Astrocyte (in vitro differentiated cells and primary cell): Measurements from ENCODE around the gene CTSG. TPM values are rescaled to one million over a fixed set of nuclear protein-coding genes. Genes with fewer than 3 reads are reported as not detected.
A peak's percentile ranks its signal among the peaks of the same experiment; 100 is the strongest.
"Not testable (repeated sequence)": the region's sequence is repeated elsewhere in the genome, so short reads cannot be mapped to it uniquely, and the experiment has no call there.

ENCODE experiments used
- DNase-seq: peaks from one replicate; pipeline ENCODE4 v3.0.0-alpha.2; 2010; ENCODE audit warnings: low read depth
- FAIRE-seq: peaks from 2 replicates; lab custom pipeline; 2011; peaks lifted over from hg19 to GRCh38; lab: Jason Lieb, UNC
- H2AFZ ChIP-seq: 2 replicates; pipeline ENCODE4 v1.6.0; 2012; ENCODE audit warnings: low read depth, low read length, inconsistent platforms
- H3K27ac ChIP-seq: 2 replicates; pipeline ENCODE4 v1.5.1; 2011; ENCODE audit warnings: low read depth, low read length, inconsistent platforms
- H3K27me3 ChIP-seq: 2 replicates; pipeline ENCODE4 v1.6.0; 2011; ENCODE audit warnings: low read length, inconsistent platforms; ENCODE audit not compliant: insufficient read depth
- H3K36me3 ChIP-seq: 2 replicates; pipeline ENCODE4 v1.5.1; 2011; ENCODE audit warnings: low read length, inconsistent platforms; ENCODE audit not compliant: insufficient read depth
- H3K4me1 ChIP-seq: 2 replicates; pipeline ENCODE4 v1.5.1; 2011; ENCODE audit warnings: low read length, inconsistent platforms; ENCODE audit not compliant: insufficient read depth
- H3K4me2 ChIP-seq: 2 replicates; pipeline ENCODE4 v1.6.0; 2012; ENCODE audit warnings: low read length, inconsistent platforms
- H3K4me3 ChIP-seq: 2 replicates; pipeline ENCODE4 v1.5.1; 2011; ENCODE audit warnings: low read depth, mild to moderate bottlenecking, low read length, inconsistent platforms; ENCODE audit not compliant: insufficient read depth
- H3K79me2 ChIP-seq: 2 replicates; pipeline ENCODE4 v1.6.0; 2012; ENCODE audit warnings: mild to moderate bottlenecking, low read length, inconsistent platforms; ENCODE audit not compliant: insufficient read depth
- H3K9ac ChIP-seq: 2 replicates; pipeline ENCODE4 v1.6.0; 2012; ENCODE audit warnings: mild to moderate bottlenecking, low read length, inconsistent platforms
- H3K9me3 ChIP-seq: 2 replicates; pipeline ENCODE4 v1.5.1; 2012; ENCODE audit warnings: low read depth, mild to moderate bottlenecking, low read length, inconsistent platforms; ENCODE audit not compliant: insufficient read depth
- H4K20me1 ChIP-seq: 2 replicates; pipeline ENCODE4 v1.6.0; 2012; ENCODE audit warnings: low read length, inconsistent platforms; ENCODE audit not compliant: insufficient read depth
- H3K27ac Mint-ChIP-seq: one replicate; pipeline ENCODE4 v1.8.0; 2021; ENCODE audit warnings: mild to moderate bottlenecking, mixed read lengths; ENCODE audit not compliant: unreplicated experiment
- H3K27me3 Mint-ChIP-seq: one replicate; pipeline ENCODE4 v1.8.0; 2021; ENCODE audit warnings: low read depth, mixed read lengths; ENCODE audit not compliant: unreplicated experiment
- H3K36me3 Mint-ChIP-seq: one replicate; pipeline ENCODE4 v1.8.0; 2021; ENCODE audit warnings: low read depth, mixed read lengths; ENCODE audit not compliant: unreplicated experiment
- H3K4me1 Mint-ChIP-seq: one replicate; pipeline ENCODE4 v1.8.0; 2021; ENCODE audit warnings: low read depth, mixed read lengths; ENCODE audit not compliant: unreplicated experiment
- H3K4me3 Mint-ChIP-seq: one replicate; pipeline ENCODE4 v1.8.0; 2021; ENCODE audit warnings: mild to moderate bottlenecking, moderate library complexity, mixed read lengths; ENCODE audit not compliant: unreplicated experiment
- H3K9me3 Mint-ChIP-seq: one replicate; pipeline ENCODE4 v1.8.0; 2021; ENCODE audit warnings: mild to moderate bottlenecking, mixed read lengths; ENCODE audit not compliant: unreplicated experiment
- EZH2 ChIP-seq: IDR thresholded peaks from 2 replicates; pipeline ENCODE4 v1.6.1; 2012; ENCODE audit warnings: mild to moderate bottlenecking, low read length, inconsistent platforms; ENCODE audit not compliant: insufficient read depth
- total RNA-seq: library from RNA; stranded (reverse); gene quantifications from 2 replicates; pipeline ENCODE4 v1.2.1, GENCODE V29; 2021
- TF ChIP-seq, protein P1 (sequence below): IDR thresholded peaks from 2 replicates; pipeline ENCODE4 v1.5.1; 2011; ENCODE audit warnings: low read depth, mild to moderate bottlenecking, inconsistent platforms, low read length, moderate library complexity; ENCODE audit not compliant: insufficient read depth

CTSG gene
- total RNA-seq, 1 donor from 2014 or later = not detected

- FAIRE-seq (no peak), DNase-seq (peak; percentile 6)
- TF ChIP-seq, protein P1, sequence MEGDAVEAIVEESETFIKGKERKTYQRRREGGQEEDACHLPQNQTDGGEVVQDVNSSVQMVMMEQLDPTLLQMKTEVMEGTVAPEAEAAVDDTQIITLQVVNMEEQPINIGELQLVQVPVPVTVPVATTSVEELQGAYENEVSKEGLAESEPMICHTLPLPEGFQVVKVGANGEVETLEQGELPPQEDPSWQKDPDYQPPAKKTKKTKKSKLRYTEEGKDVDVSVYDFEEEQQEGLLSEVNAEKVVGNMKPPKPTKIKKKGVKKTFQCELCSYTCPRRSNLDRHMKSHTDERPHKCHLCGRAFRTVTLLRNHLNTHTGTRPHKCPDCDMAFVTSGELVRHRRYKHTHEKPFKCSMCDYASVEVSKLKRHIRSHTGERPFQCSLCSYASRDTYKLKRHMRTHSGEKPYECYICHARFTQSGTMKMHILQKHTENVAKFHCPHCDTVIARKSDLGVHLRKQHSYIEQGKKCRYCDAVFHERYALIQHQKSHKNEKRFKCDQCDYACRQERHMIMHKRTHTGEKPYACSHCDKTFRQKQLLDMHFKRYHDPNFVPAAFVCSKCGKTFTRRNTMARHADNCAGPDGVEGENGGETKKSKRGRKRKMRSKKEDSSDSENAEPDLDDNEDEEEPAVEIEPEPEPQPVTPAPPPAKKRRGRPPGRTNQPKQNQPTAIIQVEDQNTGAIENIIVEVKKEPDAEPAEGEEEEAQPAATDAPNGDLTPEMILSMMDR = no peak
- TF ChIP-seq EZH2 = no peak
- H3K4me2 ChIP-seq = no peak overlapping the region
- H3K9me3 ChIP-seq = peaks cover 3% of the 10 kb centered on the region
- H3K27me3 ChIP-seq = no peaks in the 10 kb centered on the region
- H3K9ac ChIP-seq = no peak overlapping the region
- H3K36me3 ChIP-seq = no peaks in the 10 kb centered on the region
- H3K4me3 Mint-ChIP-seq = no peak overlapping the region
- H3K27ac Mint-ChIP-seq = no peak overlapping the region
- no peaks in the 10 kb centered on the region for H3K79me2 ChIP-seq
- no peak overlapping the region for H2AFZ ChIP-seq
- H3K27me3 Mint-ChIP-seq = no peaks in the 10 kb centered on the region
- H3K36me3 Mint-ChIP-seq = no peaks in the 10 kb centered on the region
- H3K4me1 ChIP-seq = no peaks in the 10 kb centered on the region
- H3K9me3 Mint-ChIP-seq = no peaks in the 10 kb centered on the region
- H4K20me1 ChIP-seq = no peaks in the 10 kb centered on the region
- H3K4me1 Mint-ChIP-seq = peaks cover 2% of the 10 kb centered on the region
- H3K27ac ChIP-seq = no peak overlapping the region
- no peak overlapping the region for H3K4me3 ChIP-seq
These were observed 19.3 kb downstream of the CTSG start for GRCh38 chr14:24556756-24557155.

- H4K20me1 ChIP-seq, H3K4me3 Mint-ChIP-seq, H3K4me2 ChIP-seq, H3K79me2 ChIP-seq, H3K36me3 ChIP-seq, H3K27ac Mint-ChIP-seq, H3K4me1 ChIP-seq, H3K36me3 Mint-ChIP-seq, H3K27me3 Mint-ChIP-seq, DNase-seq, H3K4me3 ChIP-seq, H3K27me3 ChIP-seq, H3K9me3 Mint-ChIP-seq, H3K27ac ChIP-seq, H2AFZ ChIP-seq, H3K9ac ChIP-seq, FAIRE-seq, H3K9me3 ChIP-seq, H3K4me1 Mint-ChIP-seq: not testable (repeated sequence)
These were observed 27.0 kb downstream of the CTSG start for GRCh38 chr14:24549064-24549463.

DNA sequence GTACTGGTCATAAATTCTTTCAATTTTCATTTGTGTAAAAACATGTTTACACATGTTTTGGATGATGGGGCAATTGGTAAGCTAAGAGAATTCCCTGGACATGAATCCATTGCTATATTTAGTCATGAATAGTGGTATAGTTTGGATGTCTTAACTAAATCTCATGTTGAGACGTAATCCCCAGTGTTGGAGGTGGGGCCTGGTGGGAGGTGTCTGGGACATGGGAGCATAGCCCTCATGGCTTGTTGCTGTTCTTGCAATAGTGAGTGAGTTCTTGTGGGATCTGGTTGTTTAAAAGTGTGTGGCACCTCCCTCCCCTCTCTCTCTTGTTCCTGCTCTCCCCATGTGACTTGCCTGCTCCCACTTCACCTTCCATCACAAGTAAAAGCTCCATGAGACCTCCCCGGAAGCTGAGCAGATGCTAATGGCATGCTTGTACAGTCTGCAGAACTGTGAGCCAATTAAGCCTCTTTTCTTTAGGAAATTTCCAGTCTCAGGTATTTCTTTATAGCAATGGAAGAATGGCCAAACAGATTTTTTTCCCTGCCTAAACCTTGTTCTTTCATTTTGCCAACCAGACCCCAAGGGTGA, 33.6 kb downstream of the CTSG start:
- Histone ChIP-seq H3K4me3 (no peak overlapping the region), H3K27me3 (no peaks in the 10 kb centered on the region), H3K9me3 (no peaks in the 10 kb centered on the region), H3K9ac (no peak overlapping the region), H4K20me1 (no peaks in the 10 kb centered on the region), H3K27ac (no peak overlapping the region), H3K79me2 (no peaks in the 10 kb centered on the region), H3K4me1 (no peaks in the 10 kb centered on the region), H3K36me3 (no peaks in the 10 kb centered on the region), H2AFZ (no peak overlapping the region), H3K4me2 (no peak overlapping the region)
- DNase-seq = no peak
- TF ChIP-seq, protein P1 = no peak
- no peak for TF ChIP-seq EZH2
- no peak for FAIRE-seq
- Mint-ChIP-seq H3K27me3 (no peaks in the 10 kb centered on the region), H3K27ac (no peak overlapping the region), H3K4me1 (peaks cover 3% of the 10 kb centered on the region), H3K9me3 (peaks cover under 1% of the 10 kb centered on the region), H3K4me3 (no peak overlapping the region), H3K36me3 (no peaks in the 10 kb centered on the region)
